Fibroblast of the aortic adventitia (primary cell): Measurements from ENCODE around the gene TTC1. TPM values are rescaled to one million over a fixed set of nuclear protein-coding genes. Genes with fewer than 3 reads are reported as not detected.
A peak's percentile ranks its signal among the peaks of the same experiment; 100 is the strongest.

ENCODE experiments used
- DNase-seq: peaks from one replicate; pipeline ENCODE4 v3.0.0-alpha.2; 2010; ENCODE audit warnings: low read depth
- H3K4me3 ChIP-seq: 2 replicates; pipeline ENCODE4 v1.5.1; 2011; ENCODE audit warnings: low read depth, mild to moderate bottlenecking, control low read depth, low read length, moderate library complexity
- total RNA-seq: library from RNA; depleted of rRNA; stranded (reverse); fragments of >200 nt; gene quantifications from 2 replicates; pipeline ENCODE4 v1.2.3, GENCODE V29; 2012; ENCODE audit warnings: low replicate concordance
- TF ChIP-seq, protein P1 (sequence below): IDR thresholded peaks from 2 replicates; pipeline ENCODE4 v1.5.1; 2011; ENCODE audit warnings: mild to moderate bottlenecking, low read length, control low read depth, inconsistent platforms; ENCODE audit not compliant: insufficient read depth

The TTC1 gene
- total RNA-seq, 1 donor, result 56.4 TPM

DNA sequence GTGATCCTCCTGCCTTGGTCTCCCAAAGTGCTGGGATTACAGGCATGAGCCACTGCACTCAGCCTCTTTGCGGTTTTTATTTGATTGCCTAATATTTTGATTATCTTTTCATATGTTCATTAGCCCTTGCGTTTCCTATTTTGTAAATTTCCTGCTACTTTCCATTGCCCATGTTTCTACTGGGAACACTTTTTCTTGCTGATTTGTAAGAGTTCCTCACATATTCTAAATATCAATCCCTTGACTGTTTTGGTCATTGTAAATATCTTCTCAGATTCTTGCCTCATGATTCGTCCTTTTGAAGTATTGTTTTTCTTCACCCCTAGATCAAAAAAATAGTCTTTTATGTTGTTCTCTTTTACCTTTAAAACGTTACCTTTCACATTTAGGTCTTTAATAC lies 37.9 kb upstream of the TTC1 start:
- peak; percentile 44 for DNase-seq
- TF ChIP-seq, protein P1, sequence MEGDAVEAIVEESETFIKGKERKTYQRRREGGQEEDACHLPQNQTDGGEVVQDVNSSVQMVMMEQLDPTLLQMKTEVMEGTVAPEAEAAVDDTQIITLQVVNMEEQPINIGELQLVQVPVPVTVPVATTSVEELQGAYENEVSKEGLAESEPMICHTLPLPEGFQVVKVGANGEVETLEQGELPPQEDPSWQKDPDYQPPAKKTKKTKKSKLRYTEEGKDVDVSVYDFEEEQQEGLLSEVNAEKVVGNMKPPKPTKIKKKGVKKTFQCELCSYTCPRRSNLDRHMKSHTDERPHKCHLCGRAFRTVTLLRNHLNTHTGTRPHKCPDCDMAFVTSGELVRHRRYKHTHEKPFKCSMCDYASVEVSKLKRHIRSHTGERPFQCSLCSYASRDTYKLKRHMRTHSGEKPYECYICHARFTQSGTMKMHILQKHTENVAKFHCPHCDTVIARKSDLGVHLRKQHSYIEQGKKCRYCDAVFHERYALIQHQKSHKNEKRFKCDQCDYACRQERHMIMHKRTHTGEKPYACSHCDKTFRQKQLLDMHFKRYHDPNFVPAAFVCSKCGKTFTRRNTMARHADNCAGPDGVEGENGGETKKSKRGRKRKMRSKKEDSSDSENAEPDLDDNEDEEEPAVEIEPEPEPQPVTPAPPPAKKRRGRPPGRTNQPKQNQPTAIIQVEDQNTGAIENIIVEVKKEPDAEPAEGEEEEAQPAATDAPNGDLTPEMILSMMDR, result no peak
- no peak overlapping the region for H3K4me3 ChIP-seq

DNA sequence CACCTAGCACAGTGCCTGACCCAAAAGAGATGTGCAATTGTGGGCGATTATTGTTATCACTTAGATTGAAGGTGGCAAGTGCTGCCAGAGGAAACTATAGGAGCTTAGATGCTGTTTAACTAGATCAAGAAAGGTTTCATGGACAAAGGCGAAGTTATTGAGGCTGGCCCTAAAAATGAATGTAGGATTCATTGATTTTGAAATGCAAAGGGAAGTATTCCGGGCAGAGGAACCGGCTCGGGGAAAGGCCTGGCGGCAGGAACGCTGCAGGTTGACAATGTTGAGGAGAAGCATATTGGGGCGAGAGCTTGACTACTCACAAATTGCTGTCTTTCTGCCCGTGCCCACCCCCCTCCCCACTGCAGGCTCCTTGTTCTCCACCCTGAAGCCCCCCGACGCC lies 37.4 kb upstream of the TTC1 start:
- TF ChIP-seq, protein P1, result no peak
- no peak for DNase-seq
- H3K4me3 ChIP-seq, result no peak overlapping the region

DNA sequence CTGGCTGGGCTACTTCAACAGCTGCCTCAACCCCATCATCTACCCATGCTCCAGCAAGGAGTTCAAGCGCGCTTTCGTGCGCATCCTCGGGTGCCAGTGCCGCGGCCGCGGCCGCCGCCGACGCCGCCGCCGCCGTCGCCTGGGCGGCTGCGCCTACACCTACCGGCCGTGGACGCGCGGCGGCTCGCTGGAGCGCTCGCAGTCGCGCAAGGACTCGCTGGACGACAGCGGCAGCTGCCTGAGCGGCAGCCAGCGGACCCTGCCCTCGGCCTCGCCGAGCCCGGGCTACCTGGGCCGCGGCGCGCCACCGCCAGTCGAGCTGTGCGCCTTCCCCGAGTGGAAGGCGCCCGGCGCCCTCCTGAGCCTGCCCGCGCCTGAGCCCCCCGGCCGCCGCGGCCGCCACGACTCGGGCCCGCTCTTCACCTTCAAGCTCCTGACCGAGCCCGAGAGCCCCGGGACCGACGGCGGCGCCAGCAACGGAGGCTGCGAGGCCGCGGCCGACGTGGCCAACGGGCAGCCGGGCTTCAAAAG lies 36.9 kb upstream of the TTC1 start:
- TF ChIP-seq, protein P1, result no peak
- DNase-seq, result no peak
- peak overlapping the region; percentile 19 for H3K4me3 ChIP-seq

DNA sequence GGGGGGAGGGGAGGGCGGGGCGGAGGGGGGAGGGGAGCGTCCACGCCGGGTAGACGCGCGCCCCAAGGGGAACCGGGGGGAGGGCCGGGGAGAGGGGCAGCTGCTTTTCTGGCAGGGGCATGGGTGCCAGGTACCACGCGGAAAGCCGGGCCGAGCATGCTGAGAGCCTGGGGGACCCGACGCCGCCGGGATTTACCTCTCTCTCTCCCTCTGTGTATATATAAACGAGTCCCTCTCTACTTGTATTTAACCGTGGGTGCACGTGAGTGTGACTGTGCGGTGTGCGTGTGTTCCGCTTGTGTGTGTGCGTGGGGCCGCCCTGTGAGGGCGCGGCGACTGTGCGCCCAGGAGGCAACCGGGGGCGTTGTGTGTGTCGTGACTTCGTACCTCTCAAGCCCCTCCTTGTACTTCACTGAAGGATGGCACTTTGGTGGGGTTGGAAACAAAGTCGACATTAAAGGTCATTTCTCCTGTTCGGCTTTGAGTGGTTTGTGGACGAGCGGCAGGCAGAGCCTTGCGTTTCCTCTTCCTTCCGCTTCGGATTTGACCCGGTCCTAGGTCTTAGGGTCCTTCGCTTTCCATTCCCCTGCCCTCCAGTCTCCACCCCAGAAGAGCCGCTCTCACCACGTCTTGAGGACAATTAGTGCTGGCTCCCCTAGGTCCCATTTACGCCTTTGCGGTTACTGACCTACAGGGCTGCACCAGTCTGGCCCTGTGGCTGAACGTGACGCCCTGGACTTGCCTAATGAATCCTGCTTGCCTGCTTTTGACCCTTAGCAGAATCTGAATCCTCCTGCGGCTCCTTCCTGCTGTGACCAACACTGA lies 36.2 kb upstream of the TTC1 start:
- H3K4me3 ChIP-seq, result no peak overlapping the region
- TF ChIP-seq, protein P1, result no peak
- DNase-seq, result no peak

DNA sequence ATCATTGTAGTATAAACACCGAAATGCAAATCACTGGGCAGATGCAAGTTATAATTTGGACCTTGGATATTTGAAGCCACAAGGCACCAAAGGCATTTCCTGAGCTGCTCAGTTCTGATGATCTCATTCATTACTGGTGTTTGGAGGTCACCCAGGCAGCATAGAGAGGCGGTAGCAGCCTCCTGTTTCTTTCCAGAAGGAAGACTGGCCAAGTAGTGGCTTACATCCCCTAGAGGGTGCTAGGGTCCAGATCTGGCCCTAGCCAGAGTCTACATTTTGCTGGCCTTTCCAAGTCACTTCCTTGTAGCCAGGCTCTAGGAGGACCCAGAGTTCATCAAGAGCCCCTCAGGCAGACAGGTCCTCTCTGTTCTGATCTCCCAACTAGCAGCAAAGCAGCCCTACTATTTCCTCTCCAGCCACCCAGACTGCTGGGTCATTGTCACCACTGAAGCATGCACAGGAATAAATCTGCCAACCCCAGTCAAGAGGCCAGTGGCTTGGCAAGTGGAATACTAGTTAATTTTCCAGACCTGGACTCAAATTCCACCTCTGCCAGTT lies 33.4 kb upstream of the TTC1 start:
- H3K4me3 ChIP-seq, result no peak overlapping the region
- TF ChIP-seq, protein P1, result peak; percentile 69
- peak; percentile 92 for DNase-seq

DNA sequence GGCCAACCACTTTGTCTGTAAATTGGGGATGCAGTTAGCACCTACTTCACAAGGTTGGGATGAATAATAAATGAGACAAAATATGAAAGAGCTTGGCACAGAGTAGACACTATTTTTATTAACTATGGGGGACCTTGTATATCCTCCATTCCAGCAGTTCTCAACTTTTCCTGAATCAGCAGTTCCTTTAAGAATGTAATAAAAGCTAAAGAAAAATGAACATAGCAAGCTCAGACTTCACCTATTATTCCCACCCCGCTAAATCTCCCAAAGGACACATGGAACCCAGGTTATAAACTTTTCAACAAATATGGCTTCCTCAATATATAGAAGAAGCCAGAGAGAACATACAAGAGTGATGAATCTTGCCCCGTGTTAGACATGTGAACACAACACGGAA lies 32.0 kb upstream of the TTC1 start:
- no peak overlapping the region for H3K4me3 ChIP-seq
- TF ChIP-seq, protein P1, result no peak
- no peak for DNase-seq
